K562 (cell line): Measurements from ENCODE around the gene MLLT3. TPM values are rescaled to one million over a fixed set of nuclear protein-coding genes. Genes with fewer than 3 reads are reported as not detected.

Experiments used
- ATAC-seq: fragments of 200-7000 bp; cut with Tn5 transposase; 3 replicates; pipeline ENCODE4 v1.9.1; 2020; ENCODE audit warnings: moderate library complexity
- BruUV-seq: library from RNA; stranded (reverse); fragments of 400-500 nt; replicated peaks from 2 replicates; lab custom pipeline; 2021; lab: Mats Ljungman, UMichigan
- CTCF ChIA-PET: fragments of 300-600 bp; formaldehyde crosslinking; extraction: SDS; loops from one replicate; lab custom pipeline; 2021; ENCODE audit warnings: low intra/inter-chr PET ratio; lab: Yijun Ruan, JAX
- POLR2A ChIA-PET: fragments of 300-600, 350-650 bp; sonication (Branson Sonifier 250); formaldehyde crosslinking; extraction: SDS; loops from one replicate; lab custom pipeline; 2021; ENCODE audit warnings: antibody characterized with exemption, inconsistent platforms; lab: Yijun Ruan, JAX
- DNase-seq, 4 experiments: peaks; one replicate each; pipeline versions ENCODE4 v3.0.0 to v3.0.0-alpha.2; 2011 to 2018; ENCODE audit warnings: low spot score in 3 of 4, mixed read lengths in 3 of 4; ENCODE audit errors: extremely low read depth in 1 of 4
- FAIRE-seq: peaks from 2 replicates; lab custom pipeline; 2011; peaks lifted over from hg19 to GRCh38; lab: Jason Lieb, UNC
- H2AFZ ChIP-seq: 2 replicates; pipeline ENCODE4 v1.6.0; 2011; ENCODE audit warnings: low read depth, low read length, control low read depth, inconsistent platforms
- H3K27ac ChIP-seq: fragments of 200-600 bp; 3 replicates; pipeline ENCODE4 v1.8.0; 2011; ENCODE audit warnings: low read depth, mild to moderate bottlenecking, control low read depth, inconsistent platforms, low read length, moderate library complexity, mixed read lengths; ENCODE audit errors: extremely low read depth
- H3K27me3 ChIP-seq, 2 experiments: fragments of 300-600 bp in 1 of 2; 2 replicates in 1 of 2; 3 replicates in 1 of 2; pipeline versions ENCODE4 v1.6.0 to v1.8.0; 2011; ENCODE audit warnings: inconsistent platforms in 2 of 2, low read length in 2 of 2, mild to moderate bottlenecking in 1 of 2, mixed read lengths in 1 of 2, moderate library complexity in 1 of 2; ENCODE audit not compliant: control insufficient read depth in 2 of 2, insufficient read depth in 2 of 2
- H3K36me3 ChIP-seq: fragments of 300-600 bp; 3 replicates; pipeline ENCODE4 v1.8.0; 2011; ENCODE audit warnings: mild to moderate bottlenecking, low read length, inconsistent platforms; ENCODE audit not compliant: control insufficient read depth, insufficient read depth
- H3K4me1 ChIP-seq, 2 experiments: fragments of 200-600 bp in 1 of 2; replicated peaks in 1 of 2; 2 replicates in 1 of 2; 3 replicates in 1 of 2; pipeline versions ENCODE4 v1.5.1 to v1.8.0; 2011; ENCODE audit warnings: inconsistent platforms in 2 of 2, low read length in 2 of 2, mild to moderate bottlenecking in 1 of 2, mixed read lengths in 1 of 2, moderate library complexity in 1 of 2; ENCODE audit not compliant: control insufficient read depth in 2 of 2, insufficient read depth in 2 of 2
- H3K4me2 ChIP-seq: 2 replicates; pipeline ENCODE4 v1.6.1; 2011; ENCODE audit warnings: low read length, control low read depth, inconsistent platforms, mixed read lengths; ENCODE audit not compliant: insufficient read depth
- H3K4me3 ChIP-seq: fragments of 200-600 bp; sonication (generic), shearing (Covaris generic); 2 replicates; pipeline ENCODE4 v1.5.1; 2016; ENCODE audit warnings: control low read depth, inconsistent platforms
- H3K79me2 ChIP-seq: fragments of 200-600 bp; 3 replicates; pipeline ENCODE4 v1.8.0; 2011; ENCODE audit warnings: low read length, inconsistent platforms; ENCODE audit not compliant: control insufficient read depth, insufficient read depth
- H3K9ac ChIP-seq, 2 experiments: 2 replicates each; pipeline versions ENCODE4 v1.6.0 to v1.6.1; 2011; ENCODE audit warnings: low read depth in 2 of 2, low read length in 2 of 2, control low read depth in 1 of 2, inconsistent platforms in 1 of 2, mild to moderate bottlenecking in 1 of 2, mixed read lengths in 1 of 2; ENCODE audit not compliant: insufficient read depth in 1 of 2
- H3K9me1 ChIP-seq: one replicate; pipeline ENCODE4 v1.6.0; 2011; ENCODE audit warnings: inconsistent platforms, mild to moderate bottlenecking, low read length, moderate library complexity; ENCODE audit not compliant: control insufficient read depth, insufficient read depth
- H3K9me3 ChIP-seq: replicated peaks from 2 replicates; pipeline ENCODE4 v1.5.1; 2011; ENCODE audit warnings: low read depth, low read length, inconsistent platforms; ENCODE audit not compliant: control insufficient read depth, insufficient read depth
- H4K20me1 ChIP-seq: replicated peaks from 2 replicates; pipeline ENCODE4 v1.6.1; 2011; ENCODE audit warnings: low read length, inconsistent platforms, mixed read lengths; ENCODE audit not compliant: control insufficient read depth, insufficient read depth
- CAMTA2 ChIP-seq: fragments of 250-450 bp; sonication (Bioruptor Pico); conservative IDR thresholded peaks from 2 replicates; pipeline ENCODE4 v1.5.1; 2022
- MAFK ChIP-seq: IDR thresholded peaks from 2 replicates; pipeline ENCODE4 v1.6.1; 2011; ENCODE audit warnings: low read length, improper control_type of control experiment
- NFE2 ChIP-seq: IDR thresholded peaks from 2 replicates; pipeline ENCODE4 v1.6.1; 2014; ENCODE audit warnings: antibody characterized with exemption, low read depth
- RBM39 ChIP-seq: fragments of 200-400 bp; formaldehyde crosslinking; optimal IDR thresholded peaks from 2 replicates; pipeline ENCODE3; 2018; ENCODE audit warnings: low read depth, low read length
- SIN3B ChIP-seq: fragments of 450-650 bp; IDR thresholded peaks from 2 replicates; pipeline ENCODE4 v1.6.1; 2017; ENCODE audit warnings: low read depth, mild to moderate bottlenecking, moderate library complexity
- SOX6 ChIP-seq: fragments of 450-650 bp; IDR thresholded peaks from 2 replicates; pipeline ENCODE4 v1.6.1; 2014; ENCODE audit warnings: mild to moderate bottlenecking
- THRAP3 ChIP-seq: fragments of 450-650 bp; IDR thresholded peaks from 2 replicates; pipeline ENCODE4 v1.6.1; 2016; ENCODE audit warnings: mild to moderate bottlenecking, inconsistent platforms, borderline replicate concordance
- TOE1 ChIP-seq, 2 experiments: fragments of 450-650 bp in 1 of 2; sonication (generic) in 1 of 2; formaldehyde crosslinking in 1 of 2; IDR thresholded peaks; 2 replicates each; pipeline versions ENCODE4 v1.7.1 to v1.8.0; 2016 to 2022; ENCODE audit warnings: borderline replicate concordance in 2 of 2, mild to moderate bottlenecking in 2 of 2, antibody characterized with exemption in 1 of 2, inconsistent platforms in 1 of 2, low read depth in 1 of 2, missing genetic modification reagents in 1 of 2, moderate library complexity in 1 of 2
- ZBTB7A ChIP-seq: IDR thresholded peaks from 2 replicates; pipeline ENCODE4 v1.6.1; 2011; ENCODE audit warnings: low read depth, mild to moderate bottlenecking, low read length, moderate library complexity, borderline replicate concordance; ENCODE audit not compliant: control insufficient read depth
- ZC3H11A ChIP-seq: IDR thresholded peaks from 2 replicates; pipeline ENCODE4 v1.6.1; 2012; ENCODE audit warnings: low read depth, low read length, improper control_type of control experiment
- ZKSCAN1 ChIP-seq: fragments of 150-350 bp; IDR thresholded peaks from 2 replicates; pipeline ENCODE4 v1.6.1; 2016; ENCODE audit warnings: low read depth, low read length
- ZNF431 ChIP-seq: sonication (generic); formaldehyde crosslinking; IDR thresholded peaks from 2 replicates; pipeline ENCODE4 v1.8.0; 2022; ENCODE audit warnings: mild to moderate bottlenecking, missing genetic modification reagents
- WGBS: fragments of 100-300 bp; shearing (Covaris generic); methylation state at CpG from one replicate; pipeline ENCODE4 v1.1.6; 2016; ENCODE audit warnings: low coverage, mixed read lengths; ENCODE audit not compliant: insufficient coverage; ENCODE audit errors: missing lambda C conversion rate; 5-methylcytosine and 5-hydroxymethylcytosine counted together
- in situ Hi-C: fragments of 300-500 bp; cut with MboI; formaldehyde crosslinking; loops from 4 replicates; pipeline ENCODE4 v1.15.0; 2018; ENCODE audit warnings: inconsistent platforms, mixed read lengths
- intact Hi-C: fragments of 100-400 bp; cut with micrococcal nuclease; formaldehyde crosslinking; loops from 2 replicates; pipeline ENCODE4 v1.14.2; 2022
- polyA plus RNA-seq, 8 experiments: library from polyadenylated mRNA; depleted of rRNA in 4 of 8; stranded (reverse) in 5 of 8; unstranded in 3 of 8; fragments of >200 nt; fragmentation: Nextera tagmentation in 2 of 8; fragmentation: Illumina TruSeq in 1 of 8; extraction: Ambion mirVana in 2 of 8; extraction: Trizol in 1 of 8; gene quantifications; 2 replicates each; pipeline versions ENCODE4 v1.2.1 to v1.2.3, GENCODE V29; 2011 to 2014; ENCODE audit warnings: inconsistent platforms in 1 of 8, missing spikeins in 1 of 8
- total RNA-seq, 7 experiments: library from RNA; depleted of rRNA in 6 of 7; stranded (reverse); fragments of >200 nt in 6 of 7; fragmentation: Illumina TruSeq in 2 of 7; extraction: Trizol in 2 of 7; gene quantifications; 2 replicates each; pipeline versions ENCODE4 v1.2.1 to v1.2.3, GENCODE V29; 2011 to 2021; ENCODE audit warnings: low replicate concordance in 1 of 7
- TF ChIP-seq, protein P1 (sequence below): sonication (generic); formaldehyde crosslinking; IDR thresholded peaks from 2 replicates; pipeline ENCODE4 v1.8.1; 2023; ENCODE audit warnings: mild to moderate bottlenecking, missing genetic modification reagents
- TF ChIP-seq, protein P2 (sequence below): fragments of 250-450 bp; sonication (Bioruptor Pico); IDR thresholded peaks from 2 replicates; pipeline ENCODE4 v1.8.0; 2022; ENCODE audit warnings: moderate library complexity, mild to moderate bottlenecking, inconsistent platforms
- TF ChIP-seq, protein P3 (sequence below): fragments of 150-350 bp; conservative IDR thresholded peaks from 2 replicates; pipeline ENCODE4 v1.6.1; 2014; ENCODE audit warnings: low read length

The MLLT3 gene
- total and polyA plus RNA-seq, 9 of the 15 experiments (the other 6 are each of a cell fraction or from before 2014, with no cell fraction given): 0.07 to 0.42 (median 0.22) TPM; not detected in 4

- intact Hi-C loops: no loop called here
- no peak for ATAC-seq
- FAIRE-seq: no peak
- TF ChIP-seq SIN3B (no peak), NFE2 (no peak), ZKSCAN1 (no peak), TOE1 (IDR thresholded peaks at IDR 0.05; ENCODE audit: borderline replicate concordance) (no peak), TOE1 (CRISPR knock-in tag; IDR thresholded peaks at IDR 0.05; ENCODE audit: borderline replicate concordance, low read depth) (no peak), SOX6 (no peak), CAMTA2 (no peak), THRAP3 (no peak), ZNF431 (no peak), ZC3H11A (no peak), MAFK (no peak), ZBTB7A (no peak), RBM39 (no peak)
- TF ChIP-seq, protein P1, sequence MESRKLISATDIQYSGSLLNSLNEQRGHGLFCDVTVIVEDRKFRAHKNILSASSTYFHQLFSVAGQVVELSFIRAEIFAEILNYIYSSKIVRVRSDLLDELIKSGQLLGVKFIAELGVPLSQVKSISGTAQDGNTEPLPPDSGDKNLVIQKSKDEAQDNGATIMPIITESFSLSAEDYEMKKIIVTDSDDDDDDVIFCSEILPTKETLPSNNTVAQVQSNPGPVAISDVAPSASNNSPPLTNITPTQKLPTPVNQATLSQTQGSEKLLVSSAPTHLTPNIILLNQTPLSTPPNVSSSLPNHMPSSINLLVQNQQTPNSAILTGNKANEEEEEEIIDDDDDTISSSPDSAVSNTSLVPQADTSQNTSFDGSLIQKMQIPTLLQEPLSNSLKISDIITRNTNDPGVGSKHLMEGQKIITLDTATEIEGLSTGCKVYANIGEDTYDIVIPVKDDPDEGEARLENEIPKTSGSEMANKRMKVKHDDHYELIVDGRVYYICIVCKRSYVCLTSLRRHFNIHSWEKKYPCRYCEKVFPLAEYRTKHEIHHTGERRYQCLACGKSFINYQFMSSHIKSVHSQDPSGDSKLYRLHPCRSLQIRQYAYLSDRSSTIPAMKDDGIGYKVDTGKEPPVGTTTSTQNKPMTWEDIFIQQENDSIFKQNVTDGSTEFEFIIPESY (CRISPR knock-in tag): no peak
- TF ChIP-seq, protein P2, sequence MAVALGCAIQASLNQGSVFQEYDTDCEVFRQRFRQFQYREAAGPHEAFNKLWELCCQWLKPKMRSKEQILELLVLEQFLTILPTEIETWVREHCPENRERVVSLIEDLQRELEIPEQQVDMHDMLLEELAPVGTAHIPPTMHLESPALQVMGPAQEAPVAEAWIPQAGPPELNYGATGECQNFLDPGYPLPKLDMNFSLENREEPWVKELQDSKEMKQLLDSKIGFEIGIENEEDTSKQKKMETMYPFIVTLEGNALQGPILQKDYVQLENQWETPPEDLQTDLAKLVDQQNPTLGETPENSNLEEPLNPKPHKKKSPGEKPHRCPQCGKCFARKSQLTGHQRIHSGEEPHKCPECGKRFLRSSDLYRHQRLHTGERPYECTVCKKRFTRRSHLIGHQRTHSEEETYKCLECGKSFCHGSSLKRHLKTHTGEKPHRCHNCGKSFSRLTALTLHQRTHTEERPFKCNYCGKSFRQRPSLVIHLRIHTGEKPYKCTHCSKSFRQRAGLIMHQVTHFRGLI (CRISPR knock-in tag): no peak
- TF ChIP-seq, protein P3, sequence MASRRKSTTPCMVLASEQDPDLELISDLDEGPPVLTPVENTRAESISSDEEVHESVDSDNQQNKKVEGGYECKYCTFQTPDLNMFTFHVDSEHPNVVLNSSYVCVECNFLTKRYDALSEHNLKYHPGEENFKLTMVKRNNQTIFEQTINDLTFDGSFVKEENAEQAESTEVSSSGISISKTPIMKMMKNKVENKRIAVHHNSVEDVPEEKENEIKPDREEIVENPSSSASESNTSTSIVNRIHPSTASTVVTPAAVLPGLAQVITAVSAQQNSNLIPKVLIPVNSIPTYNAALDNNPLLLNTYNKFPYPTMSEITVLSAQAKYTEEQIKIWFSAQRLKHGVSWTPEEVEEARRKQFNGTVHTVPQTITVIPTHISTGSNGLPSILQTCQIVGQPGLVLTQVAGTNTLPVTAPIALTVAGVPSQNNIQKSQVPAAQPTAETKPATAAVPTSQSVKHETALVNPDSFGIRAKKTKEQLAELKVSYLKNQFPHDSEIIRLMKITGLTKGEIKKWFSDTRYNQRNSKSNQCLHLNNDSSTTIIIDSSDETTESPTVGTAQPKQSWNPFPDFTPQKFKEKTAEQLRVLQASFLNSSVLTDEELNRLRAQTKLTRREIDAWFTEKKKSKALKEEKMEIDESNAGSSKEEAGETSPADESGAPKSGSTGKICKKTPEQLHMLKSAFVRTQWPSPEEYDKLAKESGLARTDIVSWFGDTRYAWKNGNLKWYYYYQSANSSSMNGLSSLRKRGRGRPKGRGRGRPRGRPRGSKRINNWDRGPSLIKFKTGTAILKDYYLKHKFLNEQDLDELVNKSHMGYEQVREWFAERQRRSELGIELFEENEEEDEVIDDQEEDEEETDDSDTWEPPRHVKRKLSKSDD: no peak
These were observed 291.1 kb downstream of the MLLT3 start for GRCh38 chr9:20331095-20331685.

More at GRCh38 chr9:20331095-20331685, 291.1 kb downstream of the MLLT3 start:
- ChIA-PET CTCF (no interaction called here), POLR2A (no interaction called here)
- Histone ChIP-seq H3K9me3 (no peaks in the 10 kb centered on the region), H3K9me1 (no peaks in the 10 kb centered on the region), H3K36me3 (no peaks in the 10 kb centered on the region), H3K4me2 (no peak overlapping the region), H3K27ac (no peak overlapping the region), H3K4me3 (no peak overlapping the region), H4K20me1 (no peaks in the 10 kb centered on the region), H3K79me2 (no peaks in the 10 kb centered on the region), H3K9ac (no peak overlapping the region), H2AFZ (no peak overlapping the region), H3K27me3 (no peaks in the 10 kb centered on the region), H3K4me1 (no peaks in the 10 kb centered on the region)
- DNase-seq: no peak
- 0% methylated on average over 4 of the region's 5 CpGs for WGBS
- in situ Hi-C loops: no loop called here
- no TSS peak for BruUV-seq
